ENCODE data around the gene SMOC2.

DNA sequence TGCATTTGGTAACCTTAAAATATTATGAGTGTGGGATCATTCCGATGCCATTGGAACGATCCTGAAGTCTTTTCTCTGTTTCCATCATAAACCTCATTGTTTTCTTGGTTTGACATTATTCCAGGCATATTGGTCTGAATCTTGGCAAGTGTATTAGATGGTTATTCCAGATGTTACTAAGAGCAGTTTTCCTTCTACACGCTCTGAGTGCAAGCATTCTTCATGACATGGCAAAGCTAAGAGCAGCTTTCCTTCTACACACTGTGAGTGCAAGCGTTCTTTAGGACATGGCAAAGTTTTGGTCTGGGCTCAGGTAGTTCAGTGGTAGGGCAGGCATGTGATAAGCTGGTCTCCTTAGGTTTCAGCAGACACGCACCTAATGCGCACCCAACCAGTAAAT lies 53.0 kb downstream of the SMOC2 start:
- TF ChIP-seq POLR2AphosphoS5 (IDR thresholded peaks at IDR 0.05) (no peak), CTCF (IDR thresholded peaks at IDR 0.05) (no peak), POLR2A (IDR thresholded peaks at IDR 0.05; ENCODE audit: low read depth) (no peak), EP300 (IDR thresholded peaks at IDR 0.05) (no peak)
